22Rv1 (cell line): ENCODE results near the gene ADAT2.
"Not testable (repeated sequence)": the region's sequence is repeated elsewhere in the genome, so short reads cannot be mapped to it uniquely, and the experiment has no call there.

Experiments
- H3K27ac ChIP-seq: fragments of 450-650 bp; 2 replicates; pipeline ENCODE4 v1.5.1; 2017
- ZFX ChIP-seq: fragments of 450-650 bp; IDR thresholded peaks from 2 replicates; pipeline ENCODE4 v1.6.1; 2017; ENCODE audit warnings: antibody characterized with exemption, borderline replicate concordance
- TF ChIP-seq, protein P1 (sequence below): fragments of 450-650 bp; IDR thresholded peaks from 2 replicates; pipeline ENCODE4 v1.5.1; 2017; ENCODE audit warnings: mild to moderate bottlenecking

Gene ADAT2

DNA sequence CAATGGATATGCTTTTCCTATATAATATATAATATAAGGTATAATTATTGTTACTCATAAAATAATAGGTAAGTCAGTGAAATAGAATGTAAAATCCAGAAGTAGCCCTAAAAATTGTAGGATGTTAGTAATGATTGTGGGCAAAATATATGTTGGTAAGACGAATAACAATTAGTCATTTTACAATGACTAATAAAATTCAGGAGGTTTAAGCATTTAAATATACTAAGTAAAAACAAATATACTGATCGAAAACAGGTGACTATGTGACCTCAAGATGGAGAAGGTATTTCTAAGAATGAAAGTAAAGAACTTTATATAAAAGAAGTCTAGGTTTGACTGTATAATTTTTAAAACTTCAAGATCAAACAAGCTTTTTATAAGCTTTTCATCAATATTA lies 32.1 kb upstream of the ADAT2 start:
- no peak overlapping the region for H3K27ac ChIP-seq
- no peak for TF ChIP-seq ZFX
- TF ChIP-seq, protein P1, sequence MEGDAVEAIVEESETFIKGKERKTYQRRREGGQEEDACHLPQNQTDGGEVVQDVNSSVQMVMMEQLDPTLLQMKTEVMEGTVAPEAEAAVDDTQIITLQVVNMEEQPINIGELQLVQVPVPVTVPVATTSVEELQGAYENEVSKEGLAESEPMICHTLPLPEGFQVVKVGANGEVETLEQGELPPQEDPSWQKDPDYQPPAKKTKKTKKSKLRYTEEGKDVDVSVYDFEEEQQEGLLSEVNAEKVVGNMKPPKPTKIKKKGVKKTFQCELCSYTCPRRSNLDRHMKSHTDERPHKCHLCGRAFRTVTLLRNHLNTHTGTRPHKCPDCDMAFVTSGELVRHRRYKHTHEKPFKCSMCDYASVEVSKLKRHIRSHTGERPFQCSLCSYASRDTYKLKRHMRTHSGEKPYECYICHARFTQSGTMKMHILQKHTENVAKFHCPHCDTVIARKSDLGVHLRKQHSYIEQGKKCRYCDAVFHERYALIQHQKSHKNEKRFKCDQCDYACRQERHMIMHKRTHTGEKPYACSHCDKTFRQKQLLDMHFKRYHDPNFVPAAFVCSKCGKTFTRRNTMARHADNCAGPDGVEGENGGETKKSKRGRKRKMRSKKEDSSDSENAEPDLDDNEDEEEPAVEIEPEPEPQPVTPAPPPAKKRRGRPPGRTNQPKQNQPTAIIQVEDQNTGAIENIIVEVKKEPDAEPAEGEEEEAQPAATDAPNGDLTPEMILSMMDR, result no peak

DNA sequence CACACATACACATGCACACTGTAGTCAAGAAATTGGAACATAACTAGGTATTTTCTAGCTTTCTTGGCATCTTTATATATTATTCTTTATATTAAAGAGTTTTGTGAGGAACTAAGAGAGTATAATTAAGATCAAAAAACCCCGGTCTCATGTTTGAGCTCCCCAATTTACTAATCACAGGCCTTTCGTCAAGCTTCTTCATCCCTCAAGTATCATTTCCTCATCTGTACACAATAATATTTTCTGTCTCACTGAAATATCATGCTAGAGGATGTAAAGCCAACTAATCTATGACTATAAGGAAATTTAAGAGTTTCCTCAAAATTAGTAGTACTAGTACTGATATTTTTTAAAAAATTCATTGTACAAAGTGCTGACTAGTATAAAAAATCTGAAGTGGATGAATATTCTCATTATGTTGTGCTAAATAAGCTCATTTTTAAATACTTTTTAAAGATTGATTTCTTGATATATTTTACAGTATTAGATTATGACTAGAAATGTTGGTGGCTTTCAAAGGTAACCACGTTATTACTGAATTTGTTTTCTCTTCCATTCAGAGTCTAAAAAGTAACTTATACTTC lies 28.1 kb upstream of the ADAT2 start:
- H3K27ac ChIP-seq, result no peak overlapping the region
- TF ChIP-seq, protein P1, result no peak
- TF ChIP-seq ZFX, result no peak

DNA sequence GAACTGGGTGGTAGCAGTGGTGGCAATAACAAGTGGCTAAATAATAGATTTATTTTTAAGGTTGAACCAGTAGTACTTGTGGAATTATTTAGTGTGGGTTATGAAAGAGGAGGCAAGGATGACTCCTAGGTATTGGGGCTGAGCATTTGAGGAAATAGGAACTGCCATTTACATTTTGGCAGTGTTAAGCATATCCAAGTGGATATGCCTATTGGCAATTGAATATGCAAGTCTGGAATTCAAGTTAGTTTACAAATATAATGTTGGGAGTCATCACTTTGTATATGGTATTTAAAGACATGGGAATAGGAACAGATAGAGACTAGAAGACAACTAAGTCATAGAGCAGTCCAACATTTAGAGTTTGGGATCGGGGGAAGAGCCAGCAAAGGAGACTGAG lies 26.1 kb upstream of the ADAT2 start:
- H3K27ac ChIP-seq, result no peak overlapping the region
- TF ChIP-seq, protein P1, result no peak
- TF ChIP-seq ZFX, result no peak

DNA sequence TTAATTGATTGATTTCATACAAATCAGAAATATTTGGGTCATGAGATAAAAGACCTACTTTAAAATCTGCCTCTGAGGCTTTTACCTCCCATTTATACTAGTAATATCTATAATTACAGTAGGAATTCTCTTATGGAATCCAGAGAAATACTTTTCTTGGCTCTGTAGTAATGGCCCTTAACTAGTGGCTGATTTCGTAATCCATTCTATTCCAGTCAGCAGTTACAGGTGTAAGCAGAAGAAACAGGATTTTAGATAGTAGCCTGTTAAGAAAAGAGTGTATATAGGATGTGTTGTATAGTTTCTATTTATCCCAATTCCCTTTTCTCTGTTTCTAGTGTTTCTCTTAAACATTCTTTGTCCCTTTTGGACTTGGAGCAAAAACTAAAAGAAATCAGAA lies 21.3 kb upstream of the ADAT2 start:
- TF ChIP-seq ZFX, result no peak
- TF ChIP-seq, protein P1, result no peak
- no peak overlapping the region for H3K27ac ChIP-seq

DNA sequence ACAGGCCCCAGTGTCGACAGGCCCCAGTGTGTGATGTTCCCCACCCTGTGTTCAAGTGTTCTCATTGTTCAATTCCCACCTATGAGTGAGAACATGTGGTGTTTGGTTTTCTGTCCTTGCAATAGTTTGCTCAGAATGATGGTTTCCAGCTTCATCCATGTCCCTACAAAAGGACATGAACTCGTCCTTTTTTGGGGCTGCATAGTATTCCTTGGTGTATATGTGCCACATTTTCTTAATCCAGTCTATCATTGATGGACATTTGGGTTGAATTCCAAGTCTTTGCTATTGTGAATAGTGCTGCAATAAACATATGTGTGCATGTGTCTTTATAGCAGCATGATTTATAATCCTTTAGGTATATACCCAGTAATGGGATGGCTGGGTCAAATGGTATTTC lies 18.3 kb upstream of the ADAT2 start:
- H3K27ac ChIP-seq, result not testable (repeated sequence)

DNA sequence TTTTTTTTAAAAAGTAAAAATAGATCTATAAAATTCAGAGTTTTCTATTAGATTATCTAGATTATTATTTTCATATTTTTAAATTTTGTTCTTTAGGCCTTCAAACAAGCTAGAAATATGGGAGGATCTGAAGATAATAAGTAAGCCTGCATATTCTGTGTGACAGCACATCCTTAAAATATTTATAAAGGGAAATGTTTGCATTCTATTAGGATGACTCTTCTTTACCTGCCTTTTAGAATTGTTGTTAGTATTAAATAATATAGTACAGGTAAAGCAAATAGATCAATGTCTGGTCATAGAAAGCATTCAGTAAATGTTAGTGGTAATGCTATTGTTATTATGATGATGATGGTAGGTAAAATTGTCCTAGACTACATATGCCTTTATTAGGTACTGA lies 17.5 kb upstream of the ADAT2 start:
- TF ChIP-seq ZFX, result no peak
- TF ChIP-seq, protein P1, result no peak
- no peak overlapping the region for H3K27ac ChIP-seq

DNA sequence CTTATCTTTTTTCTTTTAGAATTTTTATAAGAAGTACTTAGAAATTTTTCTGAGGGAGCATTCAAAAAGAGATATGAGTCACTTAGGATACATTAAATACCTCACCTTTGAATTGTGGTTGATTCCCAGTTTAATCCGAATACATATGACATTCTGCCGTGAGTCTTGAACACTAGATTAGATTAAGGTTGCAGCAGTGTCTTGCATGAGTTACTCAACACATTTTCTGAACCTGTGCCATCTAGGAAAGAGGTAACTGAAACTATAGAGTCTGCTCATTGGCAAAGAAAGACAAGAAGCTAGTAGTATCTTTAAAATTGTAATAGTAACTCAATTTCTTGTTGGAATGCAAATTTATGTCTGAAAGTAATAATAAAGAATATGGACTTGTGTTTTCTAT lies 15.1 kb upstream of the ADAT2 start:
- TF ChIP-seq ZFX, result no peak
- TF ChIP-seq, protein P1, result no peak
- H3K27ac ChIP-seq, result no peak overlapping the region
